Endothelial cell of umbilical vein (primary cell): ENCODE data around the gene ZNF322. TPM values are rescaled to one million over a fixed set of nuclear protein-coding genes. Genes with fewer than 3 reads are reported as not detected.

Experiments
- BruUV-seq: library from RNA; stranded (reverse); fragments of 400-500 nt; replicated peaks from 2 replicates; lab custom pipeline; 2021; lab: Mats Ljungman, UMichigan
- CTCF ChIA-PET: fragments of 300-600, 350-600 bp; sonication (Branson Sonifier 250); formaldehyde crosslinking; loops from one replicate; lab custom pipeline; 2021; ENCODE audit warnings: antibody characterized with exemption, inconsistent platforms; lab: Charles Lee
- POLR2A ChIA-PET: fragments of 300-600, 350-600 bp; sonication (Branson Sonifier 250); formaldehyde crosslinking; loops from one replicate; lab custom pipeline; 2021; ENCODE audit warnings: antibody characterized with exemption, inconsistent platforms; lab: Charles Lee
- DNase-seq: peaks from one replicate; pipeline ENCODE4 v3.0.0-alpha.2; 2011; ENCODE audit warnings: low read depth, low spot score
- FAIRE-seq: peaks from 2 replicates; lab custom pipeline; 2011; peaks lifted over from hg19 to GRCh38; lab: Jason Lieb, UNC
- H2AFZ ChIP-seq: 2 replicates; pipeline ENCODE4 v1.6.0; 2012; ENCODE audit warnings: low read depth, low read length, control low read depth, inconsistent platforms
- H3K27ac ChIP-seq: 2 replicates; pipeline ENCODE4 v1.5.1; 2011; ENCODE audit warnings: low read depth, mild to moderate bottlenecking, control low read depth, low read length, moderate library complexity; ENCODE audit not compliant: insufficient read depth
- H3K27me3 ChIP-seq, 2 experiments: 2 replicates each; pipeline versions ENCODE4 v1.6.0 to v1.6.1; 2011; ENCODE audit warnings: low read length in 2 of 2, mixed read lengths in 1 of 2; ENCODE audit not compliant: control insufficient read depth in 2 of 2, insufficient read depth in 2 of 2
- H3K36me3 ChIP-seq, 2 experiments: 2 replicates in 1 of 2; 3 replicates in 1 of 2; pipeline ENCODE4 v1.5.1; 2011; ENCODE audit warnings: low read length in 2 of 2, mild to moderate bottlenecking in 1 of 2, moderate library complexity in 1 of 2; ENCODE audit not compliant: control insufficient read depth in 2 of 2, insufficient read depth in 2 of 2; ENCODE audit errors: extremely low read depth in 1 of 2
- H3K4me1 ChIP-seq: 3 replicates; pipeline ENCODE4 v1.5.1; 2011; ENCODE audit warnings: mild to moderate bottlenecking, low read length; ENCODE audit not compliant: control insufficient read depth, insufficient read depth; ENCODE audit errors: extremely low read depth
- H3K4me2 ChIP-seq: 2 replicates; pipeline ENCODE4 v1.6.1; 2011; ENCODE audit warnings: low read length, control low read depth, mixed read lengths; ENCODE audit not compliant: insufficient read depth
- H3K4me3 ChIP-seq, 3 experiments: fragments of 200-600 bp in 1 of 3; sonication (generic), shearing (Covaris generic) in 1 of 3; replicated peaks in 1 of 3; 2 replicates each; pipeline ENCODE4 v1.5.1; 2011 to 2016; ENCODE audit warnings: control low read depth in 3 of 3, low read length in 3 of 3, mild to moderate bottlenecking in 2 of 3, inconsistent platforms in 1 of 3, low read depth in 1 of 3, moderate library complexity in 1 of 3; ENCODE audit not compliant: insufficient read depth in 1 of 3
- H3K79me2 ChIP-seq: 2 replicates; pipeline ENCODE4 v1.6.0; 2012; ENCODE audit warnings: low read length, inconsistent platforms; ENCODE audit not compliant: control insufficient read depth, insufficient read depth
- H3K9ac ChIP-seq: replicated peaks from 2 replicates; pipeline ENCODE3; 2011; ENCODE audit warnings: low read length, control low read depth; ENCODE audit not compliant: insufficient read depth; ENCODE audit errors: extremely low read depth
- H3K9me1 ChIP-seq: replicated peaks from 3 replicates; pipeline ENCODE4 v1.6.0; 2011; ENCODE audit warnings: mild to moderate bottlenecking, low read length; ENCODE audit not compliant: control insufficient read depth, insufficient read depth; ENCODE audit errors: extremely low read depth
- H3K9me3 ChIP-seq: replicated peaks from 2 replicates; pipeline ENCODE4 v1.5.1; 2012; ENCODE audit warnings: low read length, inconsistent platforms; ENCODE audit not compliant: control insufficient read depth, insufficient read depth
- H4K20me1 ChIP-seq: replicated peaks from 2 replicates; pipeline ENCODE3; 2011; ENCODE audit warnings: mild to moderate bottlenecking, low read length; ENCODE audit not compliant: control insufficient read depth, insufficient read depth; ENCODE audit errors: extremely low read depth
- CTCF ChIP-seq, 2 donors: IDR thresholded peaks; 1 replicate in 1 of 2; 2 replicates in 1 of 2; pipeline ENCODE4 v1.5.1; 2011; ENCODE audit warnings: low read length in 2 of 2, mild to moderate bottlenecking in 2 of 2, moderate library complexity in 2 of 2, control low read depth in 1 of 2, inconsistent platforms in 1 of 2, low read depth in 1 of 2; ENCODE audit not compliant: insufficient read depth in 1 of 2; ENCODE audit errors: extremely low read depth in 1 of 2
- EZH2 ChIP-seq: IDR thresholded peaks from 2 replicates; pipeline ENCODE4 v1.6.1; 2012; ENCODE audit warnings: borderline replicate concordance, low read depth, mild to moderate bottlenecking, moderate library complexity, low read length, inconsistent platforms; ENCODE audit not compliant: severe bottlenecking
- FOS ChIP-seq: IDR thresholded peaks from 2 replicates; pipeline ENCODE4 v1.6.1; 2011; ENCODE audit warnings: mild to moderate bottlenecking, low read length, moderate library complexity, borderline replicate concordance; ENCODE audit not compliant: insufficient read depth
- GATA2 ChIP-seq: IDR thresholded peaks from 2 replicates; pipeline ENCODE4 v1.7.0; 2011; ENCODE audit warnings: low read depth, mild to moderate bottlenecking, moderate library complexity, mixed read lengths, low read length; ENCODE audit not compliant: insufficient read length, insufficient read depth
- JUN ChIP-seq: IDR thresholded peaks from 2 replicates; pipeline ENCODE4 v1.6.1; 2011; ENCODE audit warnings: borderline replicate concordance, low read depth; ENCODE audit not compliant: insufficient read length, insufficient read depth
- MAX ChIP-seq: IDR thresholded peaks from 2 replicates; pipeline ENCODE4 v1.6.1; 2011; ENCODE audit not compliant: insufficient read depth, insufficient read length
- MYC ChIP-seq: IDR thresholded peaks from one replicate; pipeline ENCODE4 v1.6.1; 2011; ENCODE audit warnings: mild to moderate bottlenecking, low read depth, low read length
- POLR2A ChIP-seq: IDR thresholded peaks from 2 replicates; pipeline ENCODE4 v1.6.1; 2012; ENCODE audit warnings: low read depth, mild to moderate bottlenecking, control low read depth, low read length
- POLR2AphosphoS5 ChIP-seq: IDR thresholded peaks from 2 replicates; pipeline ENCODE4 v1.6.1; 2012; ENCODE audit warnings: low read depth, mild to moderate bottlenecking, control low read depth, low read length, moderate library complexity; ENCODE audit not compliant: insufficient read depth
- dilution Hi-C: fragments of 300-500 bp; cut with MboI; formaldehyde crosslinking; loops from one replicate; pipeline ENCODE4 v1.15.0; 2019; ENCODE audit warnings: low sequenced_read_pairs; ENCODE audit not compliant: extremely low pct_ligation_motif_present
- intact Hi-C: fragments of 100-400 bp; cut with micrococcal nuclease; formaldehyde crosslinking; loops from one replicate; pipeline ENCODE4 v1.10.0; 2022
- polyA plus RNA-seq, 4 experiments: library from polyadenylated mRNA; depleted of rRNA in 3 of 4; stranded (reverse) in 3 of 4; unstranded in 1 of 4; fragments of >200 nt; gene quantifications; 2 replicates each; pipeline versions ENCODE4 v1.2.1 to v1.2.3, GENCODE V29; 2011 to 2012; ENCODE audit warnings: missing spikeins in 1 of 4
- total RNA-seq: library from RNA; stranded (reverse); gene quantifications from 2 replicates; pipeline ENCODE4 v1.2.3, GENCODE V29; 2021

ZNF322 gene
- total and polyA plus RNA-seq, 2 donors (not counting 3 experiments of a cell fraction or from before 2014, with no cell fraction given), result 3.4 to 17.0 TPM

- Histone ChIP-seq H3K27ac (no peak overlapping the region), H3K27me3 (no peaks in the 10 kb centered on the region), H2AFZ (no peak overlapping the region), H3K36me3 (no peaks in the 10 kb centered on the region), H3K4me2 (no peak overlapping the region), H3K4me3 (no peak overlapping the region), H3K9me1 (no peaks in the 10 kb centered on the region), H3K9me3 (no peaks in the 10 kb centered on the region), H3K4me1 (no peaks in the 10 kb centered on the region), H4K20me1 (no peaks in the 10 kb centered on the region), H3K9ac (no peak overlapping the region), H3K79me2 (no peaks in the 10 kb centered on the region)
- FAIRE-seq, result no peak
- dilution Hi-C loops, result no loop called here
- TF ChIP-seq MYC, result no peak
- no peak for TF ChIP-seq JUN
- no peak for TF ChIP-seq FOS
- no peak for TF ChIP-seq EZH2
- TF ChIP-seq POLR2AphosphoS5, result no peak
- no peak for TF ChIP-seq CTCF (IDR thresholded peaks at IDR 0.05; ENCODE audit: extremely low read depth in 1 of 2, insufficient read depth in 1 of 2, low read depth in 1 of 2, low read length in 2 of 2)
- no peak for TF ChIP-seq GATA2
- TF ChIP-seq MAX, result no peak
- TF ChIP-seq POLR2A, result no peak
- ChIA-PET CTCF (no interaction called here), POLR2A (no interaction called here)
- BruUV-seq, result no TSS peak
- no peak for DNase-seq
- intact Hi-C loops, result no loop called here
Observed at GRCh38 chr6:26627843-26628242, 31.7 kb downstream of the ZNF322 start.
